ENCODE data around the gene PIGA.

Gene PIGA

GRCh38 chrX:15335135-15336022 is at the start of gene PIGA:
Gene PIGA, minus strand, starts transcription at chrX:15335523. Its CDS starts 3,593 bp downstream, at chrX:15331930.
- in situ Hi-C loops (cut with MboI; ENCODE audit: low pct_unique_long_range_greater_than_20kb, low sequenced_read_pairs), result no loop called here
- peak; percentile 98 for DNase-seq

GRCh38 chrX:15384304-15384703 is 49.0 kb upstream of the PIGA start, which contains the start of gene VEGFD:
Gene VEGFD, minus strand, starts transcription at chrX:15384413. Its CDS starts 467 bp downstream, at chrX:15383946.
- in situ Hi-C loops (cut with MboI; ENCODE audit: low pct_unique_long_range_greater_than_20kb, low sequenced_read_pairs), result no loop called here
- DNase-seq, result no peak

- peak; percentile 31 for DNase-seq
- in situ Hi-C loops (cut with MboI; ENCODE audit: low pct_unique_long_range_greater_than_20kb, low sequenced_read_pairs), result no loop called here
These were observed 47.5 kb upstream of the PIGA start for GRCh38 chrX:15382813-15383212.

- in situ Hi-C loops (cut with MboI; ENCODE audit: low pct_unique_long_range_greater_than_20kb, low sequenced_read_pairs), result no loop called here
- no peak for DNase-seq
These were observed 41.6 kb upstream of the PIGA start for GRCh38 chrX:15376956-15377355.

GRCh38 chrX:15373976-15374375 is 38.7 kb upstream of the PIGA start:
- in situ Hi-C loops (cut with MboI; ENCODE audit: low pct_unique_long_range_greater_than_20kb, low sequenced_read_pairs), result no loop called here
- DNase-seq, result no peak

- peak; percentile 65 for DNase-seq
- in situ Hi-C loops (cut with MboI; ENCODE audit: low pct_unique_long_range_greater_than_20kb, low sequenced_read_pairs), result no loop called here
These were observed 31.4 kb upstream of the PIGA start for GRCh38 chrX:15366506-15367352.

GRCh38 chrX:15359701-15360100 is 24.4 kb upstream of the PIGA start:
- no peak for DNase-seq
- in situ Hi-C loops (cut with MboI; ENCODE audit: low pct_unique_long_range_greater_than_20kb, low sequenced_read_pairs), result no loop called here

- no peak for DNase-seq
- in situ Hi-C loops (cut with MboI; ENCODE audit: low pct_unique_long_range_greater_than_20kb, low sequenced_read_pairs), result no loop called here
These were observed 23.2 kb upstream of the PIGA start for GRCh38 chrX:15358533-15358932.

GRCh38 chrX:15356444-15356843 is 21.1 kb upstream of the PIGA start:
- no peak for DNase-seq
- in situ Hi-C loops (cut with MboI; ENCODE audit: low pct_unique_long_range_greater_than_20kb, low sequenced_read_pairs), result no loop called here

GRCh38 chrX:15350329-15350996 is 15.1 kb upstream of the PIGA start:
- in situ Hi-C loops (cut with MboI; ENCODE audit: low pct_unique_long_range_greater_than_20kb, low sequenced_read_pairs), result no loop called here
- DNase-seq, result peak; percentile 28

GRCh38 chrX:15349046-15349445 is 13.7 kb upstream of the PIGA start:
- in situ Hi-C loops (cut with MboI; ENCODE audit: low pct_unique_long_range_greater_than_20kb, low sequenced_read_pairs), result no loop called here
- DNase-seq, result peak; percentile 78

GRCh38 chrX:15345976-15346375 is 10.7 kb upstream of the PIGA start:
- in situ Hi-C loops (cut with MboI; ENCODE audit: low pct_unique_long_range_greater_than_20kb, low sequenced_read_pairs), result no loop called here
- no peak for DNase-seq

- DNase-seq, result no peak
These were observed 8.8 kb upstream of the PIGA start for GRCh38 chrX:15344106-15344505.

GRCh38 chrX:15343075-15343476 is 7.8 kb upstream of the PIGA start:
- DNase-seq, result no peak
- in situ Hi-C loops (cut with MboI; ENCODE audit: low pct_unique_long_range_greater_than_20kb, low sequenced_read_pairs), result no loop called here

More at GRCh38 chrX:15344106-15344505, 8.8 kb upstream of the PIGA start:
- in situ Hi-C loops (cut with MboI; ENCODE audit: low pct_unique_long_range_greater_than_20kb, low sequenced_read_pairs), result no loop called here

GRCh38 chrX:15340867-15341266 is 5.5 kb upstream of the PIGA start:
- in situ Hi-C loops (cut with MboI; ENCODE audit: low pct_unique_long_range_greater_than_20kb, low sequenced_read_pairs), result no loop called here
- no peak for DNase-seq

GRCh38 chrX:15336023-15336413 is 695 bp upstream of the PIGA start:
- in situ Hi-C loops (cut with MboI; ENCODE audit: low pct_unique_long_range_greater_than_20kb, low sequenced_read_pairs), result no loop called here
- DNase-seq, result no peak

GRCh38 chrX:15334561-15334960 is 762 bp downstream of the PIGA start:
- peak; percentile 14 for DNase-seq
- in situ Hi-C loops (cut with MboI; ENCODE audit: low pct_unique_long_range_greater_than_20kb, low sequenced_read_pairs), result no loop called here

GRCh38 chrX:15328821-15329220 is 6.5 kb downstream of the PIGA start:
- in situ Hi-C loops (cut with MboI; ENCODE audit: low pct_unique_long_range_greater_than_20kb, low sequenced_read_pairs), result no loop called here
- DNase-seq, result no peak

- DNase-seq, result no peak
- in situ Hi-C loops (cut with MboI; ENCODE audit: low pct_unique_long_range_greater_than_20kb, low sequenced_read_pairs), result no loop called here
These were observed 7.2 kb downstream of the PIGA start for GRCh38 chrX:15328131-15328530.
